Erythroblast (primary cell): ENCODE measurements around the gene SAMD4A.

Experiments
- GATA1 ChIP-seq: IDR thresholded peaks from 2 replicates; pipeline ENCODE4 v1.6.1; 2011; ENCODE audit warnings: low read depth, mild to moderate bottlenecking, control low read depth, low read length, moderate library complexity
- POLR2A ChIP-seq: IDR thresholded peaks from 2 replicates; pipeline ENCODE4 v1.6.1; 2011; ENCODE audit warnings: mild to moderate bottlenecking, low read length

DNA sequence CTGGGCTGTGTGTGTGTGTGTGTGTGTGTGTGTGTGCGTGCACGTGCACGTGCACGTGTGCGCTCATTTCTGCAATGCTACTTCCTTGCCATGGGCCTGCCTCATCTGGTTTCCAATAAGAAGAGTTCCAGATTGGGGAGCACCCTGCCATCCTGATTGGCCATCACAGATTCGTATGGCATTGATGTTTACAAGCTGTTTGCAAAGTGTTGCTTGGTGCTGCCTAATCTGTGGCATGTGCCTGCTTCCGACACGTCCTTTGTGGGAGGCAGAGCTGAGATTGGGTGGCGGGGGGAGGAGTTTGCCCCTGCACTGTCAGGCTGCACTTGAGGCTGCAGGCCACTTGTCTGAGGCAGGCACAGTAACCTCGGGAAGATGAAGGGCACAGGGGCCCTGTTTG is 39.2 kb downstream of the SAMD4A start:
- no peak for TF ChIP-seq POLR2A
- no peak for TF ChIP-seq GATA1
